ENCODE data around the gene WWOX. TPM values are rescaled to one million over a fixed set of nuclear protein-coding genes. Genes with fewer than 3 reads are reported as not detected.

The WWOX gene
- total RNA-seq, 1 donor = 8.2 TPM

DNA sequence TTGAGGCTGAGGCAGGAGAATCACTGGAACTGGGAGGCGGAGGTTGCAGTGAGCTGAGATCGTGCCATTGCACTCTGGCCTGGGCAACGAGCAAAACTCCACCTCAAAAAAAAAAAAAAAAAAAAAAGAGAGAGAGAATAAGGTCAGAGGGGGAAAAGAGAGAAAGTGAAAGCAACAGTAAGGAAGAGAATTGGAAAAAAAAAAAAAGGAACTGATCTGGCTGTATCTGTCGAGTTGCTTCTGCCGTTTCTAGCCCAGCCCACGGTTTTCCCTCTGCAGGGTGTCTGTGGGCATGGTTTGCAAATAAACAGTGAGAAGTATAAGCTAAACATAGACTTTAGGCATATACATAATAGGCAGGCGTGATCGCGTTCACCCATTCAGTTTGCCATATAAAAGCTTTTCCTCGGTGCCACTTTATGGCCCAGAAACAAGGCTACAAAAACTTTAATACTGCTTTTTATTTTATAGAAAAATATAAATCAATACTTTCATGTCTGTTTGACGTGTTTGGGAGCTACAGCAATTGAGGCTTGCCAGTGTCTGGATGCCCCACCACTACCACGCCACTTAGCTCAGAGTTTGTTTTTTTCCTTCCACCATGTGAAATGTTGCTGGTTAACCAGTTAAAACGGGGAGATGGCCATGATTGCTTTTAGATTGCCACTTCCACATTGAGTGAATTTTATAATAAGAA, 1064.4 kb downstream of the WWOX start:
- no peak for DNase-seq (ENCODE audit: low read depth)
- H3K4me3 ChIP-seq (ENCODE audit: low read depth, low read length) = peak overlapping the region; percentile 29
- TF ChIP-seq CTCF (IDR thresholded peaks at IDR 0.05; ENCODE audit: insufficient read depth, low read depth, low read length) = no peak

GRCh38 chr16:79164388-79164995, 1065.0 kb downstream of the WWOX start:
- no peak for DNase-seq (ENCODE audit: low read depth)
- no peak for TF ChIP-seq CTCF (IDR thresholded peaks at IDR 0.05; ENCODE audit: insufficient read depth, low read depth, low read length)

GRCh38 chr16:79165079-79165478, 1065.6 kb downstream of the WWOX start:
- no peak for DNase-seq (ENCODE audit: low read depth)
- no peak for TF ChIP-seq CTCF (IDR thresholded peaks at IDR 0.05; ENCODE audit: insufficient read depth, low read depth, low read length)
- no peak overlapping the region for H3K4me3 ChIP-seq (ENCODE audit: low read depth, low read length)

More at GRCh38 chr16:79164388-79164995, 1065.0 kb downstream of the WWOX start:
- no peak overlapping the region for H3K4me3 ChIP-seq (ENCODE audit: low read depth, low read length)

GRCh38 chr16:79165506-79165905, 1066.1 kb downstream of the WWOX start:
- TF ChIP-seq CTCF (IDR thresholded peaks at IDR 0.05; ENCODE audit: insufficient read depth, low read depth, low read length) = no peak
- no peak overlapping the region for H3K4me3 ChIP-seq (ENCODE audit: low read depth, low read length)
- no peak for DNase-seq (ENCODE audit: low read depth)

DNA sequence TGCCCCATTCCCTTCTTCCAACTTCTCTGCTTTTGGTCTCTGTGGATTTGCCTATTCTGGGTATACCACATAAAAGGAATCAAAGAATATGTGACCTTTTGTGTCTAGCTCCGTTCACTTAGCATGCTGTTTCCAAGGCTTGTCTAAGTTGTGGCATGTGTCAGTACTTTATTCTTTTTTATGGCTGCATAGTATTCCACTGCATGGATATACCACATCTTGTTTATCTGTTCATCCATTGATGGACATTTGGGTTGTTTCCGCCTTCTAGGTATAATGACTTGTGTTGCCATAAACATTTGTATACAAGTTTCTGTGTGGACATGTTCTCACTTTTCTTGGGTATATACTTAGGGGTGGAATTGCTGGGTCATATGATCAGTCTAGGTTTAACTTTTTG, 1068.4 kb downstream of the WWOX start:
- DNase-seq (ENCODE audit: low read depth) = no peak
- TF ChIP-seq CTCF (IDR thresholded peaks at IDR 0.05; ENCODE audit: insufficient read depth, low read depth, low read length) = no peak
- H3K4me3 ChIP-seq (ENCODE audit: low read depth, low read length) = no peak overlapping the region

- TF ChIP-seq CTCF (IDR thresholded peaks at IDR 0.05; ENCODE audit: insufficient read depth, low read depth, low read length) = no peak
- H3K4me3 ChIP-seq (ENCODE audit: low read depth, low read length) = no peak overlapping the region
- DNase-seq (ENCODE audit: low read depth) = no peak
Measured at GRCh38 chr16:79168321-79168720, 1068.9 kb downstream of the WWOX start.
